ENCODE data around the gene SBF2.

- TF ChIP-seq, protein P1, sequence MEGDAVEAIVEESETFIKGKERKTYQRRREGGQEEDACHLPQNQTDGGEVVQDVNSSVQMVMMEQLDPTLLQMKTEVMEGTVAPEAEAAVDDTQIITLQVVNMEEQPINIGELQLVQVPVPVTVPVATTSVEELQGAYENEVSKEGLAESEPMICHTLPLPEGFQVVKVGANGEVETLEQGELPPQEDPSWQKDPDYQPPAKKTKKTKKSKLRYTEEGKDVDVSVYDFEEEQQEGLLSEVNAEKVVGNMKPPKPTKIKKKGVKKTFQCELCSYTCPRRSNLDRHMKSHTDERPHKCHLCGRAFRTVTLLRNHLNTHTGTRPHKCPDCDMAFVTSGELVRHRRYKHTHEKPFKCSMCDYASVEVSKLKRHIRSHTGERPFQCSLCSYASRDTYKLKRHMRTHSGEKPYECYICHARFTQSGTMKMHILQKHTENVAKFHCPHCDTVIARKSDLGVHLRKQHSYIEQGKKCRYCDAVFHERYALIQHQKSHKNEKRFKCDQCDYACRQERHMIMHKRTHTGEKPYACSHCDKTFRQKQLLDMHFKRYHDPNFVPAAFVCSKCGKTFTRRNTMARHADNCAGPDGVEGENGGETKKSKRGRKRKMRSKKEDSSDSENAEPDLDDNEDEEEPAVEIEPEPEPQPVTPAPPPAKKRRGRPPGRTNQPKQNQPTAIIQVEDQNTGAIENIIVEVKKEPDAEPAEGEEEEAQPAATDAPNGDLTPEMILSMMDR (conservative IDR thresholded peaks at IDR 0.05 in 1 of 2, IDR thresholded peaks at IDR 0.05 in 1 of 2; ENCODE audit: extremely low read depth in 1 of 2, insufficient read depth in 1 of 2, low read depth in 1 of 2, low read length in 2 of 2): no peak
- no peak for TF ChIP-seq EZH2 (IDR thresholded peaks at IDR 0.05; ENCODE audit: borderline replicate concordance, low read length)
Observed at GRCh38 chr11:9969068-9969467, 325.0 kb downstream of the SBF2 start.

Measured in mammary epithelial cell (primary cell).